Cardiac fibroblast (primary cell): ENCODE results near the gene SRGN.
A peak's percentile ranks its signal among the peaks of the same experiment; 100 is the strongest.

Experiments
- DNase-seq, 2 donors: peaks; one replicate each; pipeline versions ENCODE4 v3.0.0 to v3.0.0-alpha.2; 2010; ENCODE audit warnings: low read depth in 2 of 2
- H3K4me3 ChIP-seq, 2 donors: replicated peaks in 1 of 2; 1 replicate in 1 of 2; 2 replicates in 1 of 2; pipeline ENCODE4 v1.5.1; 2011; ENCODE audit warnings: low read depth in 2 of 2, low read length in 2 of 2, mild to moderate bottlenecking in 2 of 2, moderate library complexity in 1 of 2
- TF ChIP-seq, protein P1 (sequence below): IDR thresholded peaks from one replicate; pipeline ENCODE4 v1.5.1; 2011; ENCODE audit warnings: low read depth, mild to moderate bottlenecking, low read length, inconsistent platforms

Gene SRGN

DNA sequence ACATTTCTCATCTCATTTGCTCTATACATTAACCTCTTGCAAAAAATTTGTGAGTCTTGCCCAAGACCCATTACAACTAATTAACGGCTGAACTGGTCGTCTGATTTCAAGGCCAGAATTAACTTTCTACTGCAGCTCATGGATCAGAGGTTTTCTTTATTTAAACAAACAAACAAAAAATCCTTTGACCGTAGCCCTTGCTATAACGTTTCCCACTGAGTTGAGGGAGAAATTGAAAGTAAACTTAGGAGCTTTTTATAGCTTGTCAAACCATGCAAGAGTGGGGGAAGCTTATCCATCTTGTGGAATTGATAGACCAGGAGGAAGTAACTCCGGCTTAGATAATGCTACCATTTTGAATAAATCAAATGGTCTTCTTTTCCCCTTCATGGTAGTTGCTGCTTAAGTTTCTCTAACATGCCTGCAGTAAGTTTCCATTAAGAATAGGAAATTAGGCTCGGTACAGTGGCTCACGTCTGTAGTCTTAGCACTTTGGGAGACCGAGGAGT is 3.3 kb downstream of the SRGN start:
- no peak for DNase-seq
- peak overlapping the region in 1 of 2 donors; percentile 28 for H3K4me3 ChIP-seq
- TF ChIP-seq, protein P1, sequence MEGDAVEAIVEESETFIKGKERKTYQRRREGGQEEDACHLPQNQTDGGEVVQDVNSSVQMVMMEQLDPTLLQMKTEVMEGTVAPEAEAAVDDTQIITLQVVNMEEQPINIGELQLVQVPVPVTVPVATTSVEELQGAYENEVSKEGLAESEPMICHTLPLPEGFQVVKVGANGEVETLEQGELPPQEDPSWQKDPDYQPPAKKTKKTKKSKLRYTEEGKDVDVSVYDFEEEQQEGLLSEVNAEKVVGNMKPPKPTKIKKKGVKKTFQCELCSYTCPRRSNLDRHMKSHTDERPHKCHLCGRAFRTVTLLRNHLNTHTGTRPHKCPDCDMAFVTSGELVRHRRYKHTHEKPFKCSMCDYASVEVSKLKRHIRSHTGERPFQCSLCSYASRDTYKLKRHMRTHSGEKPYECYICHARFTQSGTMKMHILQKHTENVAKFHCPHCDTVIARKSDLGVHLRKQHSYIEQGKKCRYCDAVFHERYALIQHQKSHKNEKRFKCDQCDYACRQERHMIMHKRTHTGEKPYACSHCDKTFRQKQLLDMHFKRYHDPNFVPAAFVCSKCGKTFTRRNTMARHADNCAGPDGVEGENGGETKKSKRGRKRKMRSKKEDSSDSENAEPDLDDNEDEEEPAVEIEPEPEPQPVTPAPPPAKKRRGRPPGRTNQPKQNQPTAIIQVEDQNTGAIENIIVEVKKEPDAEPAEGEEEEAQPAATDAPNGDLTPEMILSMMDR = no peak

DNA sequence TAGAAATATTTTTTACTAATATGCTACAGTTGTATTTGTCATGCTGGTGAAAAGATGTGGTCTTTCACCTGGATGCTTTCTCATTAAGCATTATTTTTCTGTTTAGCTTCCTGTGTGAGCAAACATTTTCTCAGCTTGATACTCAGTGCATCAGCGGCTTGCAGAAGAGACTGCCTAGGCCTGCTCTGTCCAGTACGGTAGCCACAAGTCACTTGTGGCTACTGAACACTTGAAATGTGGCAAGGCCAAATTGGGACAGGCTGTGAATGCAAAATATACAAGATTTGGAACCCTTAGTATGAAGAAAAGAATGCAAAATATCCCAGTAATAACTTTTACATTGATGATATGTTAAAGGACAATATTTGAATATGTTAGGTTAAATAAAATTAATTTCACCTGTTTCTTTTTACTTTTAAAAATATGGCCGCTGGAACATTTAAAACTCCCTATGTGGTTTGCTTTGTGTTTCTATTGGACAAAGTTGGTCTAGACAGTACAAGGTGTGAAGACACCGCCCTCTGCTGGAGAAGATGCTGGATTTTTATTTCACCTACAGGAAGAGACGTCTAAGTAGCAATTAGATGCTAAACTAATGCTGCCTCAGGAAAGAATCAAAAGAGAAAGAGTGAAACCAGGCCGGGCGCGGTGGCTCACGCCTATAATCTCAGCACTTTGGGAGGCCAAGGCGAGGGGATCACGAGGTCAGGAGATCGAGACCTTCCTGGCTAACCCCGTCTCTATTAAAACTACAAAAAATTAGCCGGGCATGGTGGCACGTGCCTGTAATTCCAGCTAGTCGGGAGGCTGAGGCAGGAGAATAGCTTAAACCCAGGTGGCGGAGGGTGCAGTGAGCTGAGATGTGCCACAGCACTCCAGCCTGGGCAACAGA is 5.3 kb downstream of the SRGN start:
- no peak overlapping the region for H3K4me3 ChIP-seq
- TF ChIP-seq, protein P1 = peak; percentile 59
- peak; percentile 91 to 92 for DNase-seq

DNA sequence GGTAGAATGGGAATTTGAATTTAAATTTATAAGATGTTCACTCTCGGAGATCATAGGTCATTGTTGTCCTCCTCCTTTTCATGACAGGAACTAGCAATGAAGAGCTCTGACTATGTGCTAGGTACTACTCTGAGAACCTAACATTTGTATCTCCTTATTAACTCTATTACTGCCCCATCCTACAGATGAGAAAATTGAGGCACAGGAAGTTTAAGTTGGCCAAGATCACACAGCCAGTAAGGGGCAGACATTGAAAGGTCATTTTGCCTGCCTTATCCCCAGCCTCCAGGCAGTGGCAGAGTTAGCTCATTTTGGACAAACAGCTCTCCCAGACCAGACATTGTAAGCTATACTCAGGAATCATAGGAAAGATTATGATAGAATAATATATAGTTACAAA is 6.0 kb downstream of the SRGN start:
- TF ChIP-seq, protein P1 = no peak
- DNase-seq = peak; percentile 47 to 68
- no peak overlapping the region for H3K4me3 ChIP-seq

DNA sequence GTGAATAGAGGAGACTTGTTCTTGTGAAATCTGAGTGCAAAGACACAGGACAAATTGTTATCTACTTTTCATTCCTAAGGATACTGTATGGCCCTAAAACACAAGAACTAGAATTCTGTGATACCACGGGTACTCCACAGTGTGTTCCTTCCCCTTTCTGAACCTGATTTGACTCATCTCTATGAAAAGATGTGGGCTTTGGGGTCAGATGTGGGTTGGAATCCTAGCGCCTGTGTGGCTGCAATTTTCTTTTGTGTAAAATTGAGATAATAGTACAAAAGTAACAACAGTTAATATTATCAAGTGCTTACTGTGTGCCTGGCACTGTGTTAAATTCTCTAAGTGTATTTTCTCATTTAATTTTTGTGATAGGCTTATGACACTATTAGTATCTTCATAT is 8.1 kb downstream of the SRGN start:
- TF ChIP-seq, protein P1 = no peak
- no peak overlapping the region for H3K4me3 ChIP-seq
- DNase-seq = no peak

DNA sequence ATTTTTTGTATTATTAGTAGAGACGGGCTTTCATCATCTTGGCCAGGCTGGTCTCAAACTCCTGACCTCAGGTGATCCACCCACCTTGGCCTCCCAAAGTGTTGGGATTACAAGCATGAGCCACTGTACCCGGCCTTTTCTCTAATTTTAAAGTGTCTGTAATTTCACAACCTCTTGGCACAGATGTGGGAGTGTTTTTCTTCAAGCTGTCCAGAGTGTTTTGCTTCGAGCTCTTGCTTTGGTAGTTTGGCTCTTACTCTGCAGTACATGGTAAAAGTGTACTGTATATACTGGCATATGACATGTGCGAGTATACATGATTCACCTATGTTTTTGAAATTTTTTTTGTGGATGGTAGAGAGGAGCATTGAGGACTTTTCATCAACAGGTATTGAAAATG is 9.8 kb downstream of the SRGN start:
- DNase-seq = peak in 1 of 2 donors; percentile 66
- H3K4me3 ChIP-seq = no peak overlapping the region
- TF ChIP-seq, protein P1 = no peak

DNA sequence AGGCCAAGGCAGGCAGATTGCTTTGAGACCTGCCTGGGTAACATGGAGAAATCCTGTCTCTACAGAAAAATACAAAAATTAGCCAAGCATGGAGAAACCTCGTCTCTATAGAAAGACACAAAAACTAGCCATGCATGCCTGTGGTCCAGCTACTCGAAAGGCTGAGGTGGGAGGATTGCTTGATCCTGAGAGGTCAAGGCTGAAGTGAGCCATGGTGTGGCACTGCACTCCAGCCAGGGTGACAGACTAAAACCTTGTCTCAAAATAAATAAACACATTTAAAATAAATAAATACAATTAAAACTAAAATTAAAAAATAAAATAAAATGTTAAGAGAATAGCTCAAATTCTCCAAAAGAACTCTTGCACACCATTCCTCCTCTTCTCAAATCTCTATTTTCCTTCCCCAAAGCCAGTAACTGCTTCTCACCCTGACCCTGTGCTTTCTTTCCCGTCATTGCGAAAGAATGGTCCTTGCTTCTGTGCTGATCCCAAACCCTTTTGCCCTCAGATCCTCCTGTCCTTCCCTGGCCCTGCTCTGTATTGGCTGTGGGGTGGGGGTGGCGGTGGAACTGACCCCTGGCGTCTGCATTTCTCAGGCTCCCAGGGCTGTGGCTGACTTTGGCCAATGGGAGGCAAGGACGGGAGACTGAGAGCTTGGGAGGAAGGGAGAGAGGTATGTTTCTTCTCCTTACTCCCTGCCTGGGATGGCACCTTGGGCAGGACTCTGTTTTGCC is 12.4 kb downstream of the SRGN start:
- no peak overlapping the region for H3K4me3 ChIP-seq
- peak in 1 of 2 donors; percentile 37 for DNase-seq
- TF ChIP-seq, protein P1 = no peak
